A549 (cell line): ENCODE data around the gene PALM3. TPM values are rescaled to one million over a fixed set of nuclear protein-coding genes. Genes with fewer than 3 reads are reported as not detected.
A peak's percentile ranks its signal among the peaks of the same experiment; 100 is the strongest.

ENCODE experiments used
- ATAC-seq, 2 experiments: fragments of 200-7000 bp in 1 of 2; fragments of >200 bp in 1 of 2; cut with Nextera tagmentation in 1 of 2; cut with Tn5 transposase in 1 of 2; 3 replicates each; pipeline versions ENCODE4 v1.8.0 to v1.9.1; 2018 to 2020; ENCODE audit warnings: mild to moderate bottlenecking in 1 of 2, moderate library complexity in 1 of 2
- CTCF ChIA-PET: fragments of 300-600 bp; sonication (Branson Sonifier 250); formaldehyde crosslinking; extraction: SDS; loops from one replicate; lab custom pipeline; 2021; ENCODE audit warnings: antibody characterized with exemption, inconsistent platforms; lab: Yijun Ruan, JAX
- POLR2A ChIA-PET: fragments of 350-600 bp; formaldehyde crosslinking; extraction: SDS; loops from one replicate; lab custom pipeline; 2021; ENCODE audit warnings: antibody characterized with exemption, inconsistent platforms; lab: Yijun Ruan, JAX
- DNase-seq, 2 experiments: peaks; one replicate each; pipeline versions ENCODE4 v3.0.0 to v3.0.0-alpha.2; 2011 to 2016; ENCODE audit warnings: low read depth in 1 of 2, low spot score in 1 of 2
- FAIRE-seq: peaks from 2 replicates; lab custom pipeline; 2011; peaks lifted over from hg19 to GRCh38; lab: Jason Lieb, UNC
- H3K27ac ChIP-seq, 2 experiments: fragments of >200 bp; sonication (Bioruptor Twin); formaldehyde crosslinking; 3 replicates each; pipeline ENCODE4 v1.5.1; 2016 to 2017
- H3K4me1 ChIP-seq: fragments of >200 bp; sonication (Bioruptor Twin); formaldehyde crosslinking; 3 replicates; pipeline ENCODE4 v1.6.1; 2016
- H3K4me2 ChIP-seq: fragments of >200 bp; sonication (Bioruptor Twin); formaldehyde crosslinking; 3 replicates; pipeline ENCODE4 v1.6.1; 2016
- H3K4me3 ChIP-seq: fragments of >200 bp; sonication (Bioruptor Twin); formaldehyde crosslinking; 3 replicates; pipeline ENCODE4 v1.5.1; 2016
- H3K9me3 ChIP-seq: fragments of >200 bp; sonication (Bioruptor Twin); formaldehyde crosslinking; 3 replicates; pipeline ENCODE4 v1.6.1; 2016
- CEBPB ChIP-seq, 2 experiments: fragments of >200 bp in 1 of 2; sonication (Bioruptor Twin) in 1 of 2; formaldehyde crosslinking in 1 of 2; IDR thresholded peaks; 2 replicates each; pipeline ENCODE4 v1.6.1; 2012 to 2016
- E2F6 ChIP-seq: IDR thresholded peaks from 2 replicates; pipeline ENCODE4 v1.6.1; 2012; ENCODE audit warnings: low read depth, borderline replicate concordance
- EHF ChIP-seq: fragments of 250-450 bp; sonication (Bioruptor Pico); IDR thresholded peaks from 2 replicates; pipeline ENCODE4 v1.5.0; 2020; ENCODE audit warnings: mild to moderate bottlenecking
- ELK1 ChIP-seq: fragments of 150-350 bp; IDR thresholded peaks from 2 replicates; pipeline ENCODE4 v1.6.1; 2014; ENCODE audit warnings: low read depth, mild to moderate bottlenecking, low read length
- ESRRA ChIP-seq: fragments of 150-350 bp; IDR thresholded peaks from 2 replicates; pipeline ENCODE4 v1.6.1; 2014; ENCODE audit warnings: mild to moderate bottlenecking, low read length, borderline replicate concordance
- FOSL2 ChIP-seq, 2 experiments: fragments of 450-650 bp in 1 of 2; fragments of >200 bp in 1 of 2; sonication (Bioruptor Twin) in 1 of 2; formaldehyde crosslinking; IDR thresholded peaks; 2 replicates each; pipeline versions ENCODE4 v1.5.0 to v1.6.1; 2016 to 2020; ENCODE audit warnings: mild to moderate bottlenecking in 1 of 2, moderate library complexity in 1 of 2
- HDAC2 ChIP-seq: fragments of 200-600 bp; sonication (generic); IDR thresholded peaks from 2 replicates; pipeline ENCODE4 v1.6.1; 2016
- HES2 ChIP-seq: fragments of >200 bp; sonication (Bioruptor Twin); formaldehyde crosslinking; IDR thresholded peaks from 2 replicates; pipeline ENCODE4 v1.6.1; 2016
- HMGXB4 ChIP-seq: fragments of 250-450 bp; sonication (Bioruptor Pico); IDR thresholded peaks from 2 replicates; pipeline ENCODE4 v1.5.0; 2021; ENCODE audit warnings: mild to moderate bottlenecking, moderate library complexity, borderline replicate concordance
- HOXB13 ChIP-seq: fragments of 250-450 bp; sonication (Bioruptor Pico); IDR thresholded peaks from 2 replicates; pipeline ENCODE4 v1.5.0; 2020; ENCODE audit warnings: low read depth, mild to moderate bottlenecking, moderate library complexity
- KDM1A ChIP-seq: fragments of 200-600 bp; sonication (generic); IDR thresholded peaks from 2 replicates; pipeline ENCODE4 v1.6.1; 2016; ENCODE audit warnings: low read depth, mild to moderate bottlenecking
- NPAS2 ChIP-seq: fragments of 250-450 bp; sonication (Bioruptor Pico); IDR thresholded peaks from 2 replicates; pipeline ENCODE4 v1.8.0; 2022; ENCODE audit warnings: mild to moderate bottlenecking, moderate library complexity, borderline replicate concordance
- NR3C1 ChIP-seq: fragments of >200 bp; sonication (Bioruptor Twin); formaldehyde crosslinking; IDR thresholded peaks from 3 replicates; pipeline ENCODE4 v1.6.1; 2017
- POLR2AphosphoS2 ChIP-seq: conservative IDR thresholded peaks from 2 replicates; pipeline ENCODE4 v1.6.1; 2012; ENCODE audit warnings: low read length, improper control_type of control experiment, inconsistent platforms
- RAD21 ChIP-seq, 2 experiments: fragments of >200 bp in 1 of 2; sonication (Bioruptor Twin) in 1 of 2; formaldehyde crosslinking in 1 of 2; IDR thresholded peaks in 1 of 2; conservative IDR thresholded peaks in 1 of 2; 2 replicates in 1 of 2; 3 replicates in 1 of 2; pipeline ENCODE4 v1.6.1; 2012 to 2018; ENCODE audit warnings: inconsistent platforms in 1 of 2
- RARB ChIP-seq: fragments of 250-450 bp; sonication (Bioruptor Pico); IDR thresholded peaks from 2 replicates; pipeline ENCODE4 v1.8.0; 2021; ENCODE audit warnings: mild to moderate bottlenecking, moderate library complexity
- RFX5 ChIP-seq: fragments of 450-650 bp; IDR thresholded peaks from 2 replicates; pipeline ENCODE4 v1.7.1; 2014; ENCODE audit warnings: antibody characterized with exemption, mild to moderate bottlenecking, moderate library complexity
- TFCP2L1 ChIP-seq: fragments of 250-450 bp; sonication (Bioruptor Pico); IDR thresholded peaks from 2 replicates; pipeline ENCODE4 v1.5.0; 2021; ENCODE audit warnings: mild to moderate bottlenecking
- ZSCAN20 ChIP-seq: fragments of 250-450 bp; sonication (Bioruptor Pico); IDR thresholded peaks from 2 replicates; pipeline ENCODE4 v1.8.0; 2022; ENCODE audit warnings: mild to moderate bottlenecking, moderate library complexity
- WGBS: methylation state at CpG from one replicate; pipeline ENCODE4 v1.1.6; 2017; ENCODE audit errors: missing lambda C conversion rate; 5-methylcytosine and 5-hydroxymethylcytosine counted together
- polyA minus RNA-seq: library from RNA; depleted of rRNA, polyadenylated mRNA; stranded (reverse); fragments of >200 nt; gene quantifications from 2 replicates; pipeline ENCODE4 v1.2.3, GENCODE V29; 2011; rRNA and poly(A)+ RNA removed
- polyA plus RNA-seq, 4 experiments: library from polyadenylated mRNA; depleted of rRNA in 3 of 4; stranded (reverse); fragments of >200 nt; fragmentation: RNase III in 1 of 4; extraction: RNeasy Plus Mini Kit Qiagen cat#74134 plus additional on column Dnase treatment in 1 of 4; gene quantifications; 2 replicates in 3 of 4; 3 replicates in 1 of 4; pipeline ENCODE4 v1.2.3, GENCODE V29; 2011 to 2017

PALM3 gene
- polyA plus RNA-seq (2011; rRNA removed) = 0.73 and 0.96 TPM in 2 replicates
- polyA plus RNA-seq (2012; cell fraction: cytosol; rRNA removed) = 2.3 and 2.6 TPM in 2 replicates
- polyA plus RNA-seq (2012; cell fraction: nucleus; rRNA removed) = 2.0 and 2.4 TPM in 2 replicates
- 7.9 to 12.1 TPM (median 10.2 TPM) in 3 replicates for polyA plus RNA-seq (2017; fragmentation: RNase III; extraction: RNeasy Plus Mini Kit Qiagen cat#74134 plus additional on column Dnase treatment)
- polyA minus RNA-seq = 0.92 TPM in 1 of 2 replicates, not detected in the other

- CTCF ChIA-PET = interaction anchor here (1.7 to 8.8 kb wide), 3 partner anchors 9 to 182 kb away, joined by 3 to 93 read pairs (median 8); partner anchors contain the start of gene MISP3
- TF ChIP-seq ESRRA = no peak
- TF ChIP-seq ZSCAN20 = no peak
- TF ChIP-seq ELK1 = no peak
- no peak for TF ChIP-seq TFCP2L1 (CRISPR knock-in tag)
- no peak for TF ChIP-seq NR3C1
- Histone ChIP-seq H3K4me1 (peaks cover 20% of the 10 kb centered on the region), H3K9me3 (no peaks in the 10 kb centered on the region), H3K4me3 (no peak within 1 kb of the TSS), H3K27ac (peak within 1 kb of the TSS in 1 of 2 experiments; percentile 49; a peak in 2 of 6 replicates), H3K4me2 (peak within 1 kb of the TSS; percentile 21; the same call in 1 of the 3 replicates)
- ATAC-seq (no peak; a peak in 1 of 6 replicates), FAIRE-seq (no peak), DNase-seq (no peak)
- 87% methylated on average over 7 of the region's 19 CpGs for WGBS
- POLR2A ChIA-PET = no interaction called here
These were observed at the start of gene PALM3 for GRCh38 chr19:14061751-14062557. TSS of gene PALM3 (minus strand) at chr19:14062076. CDS start at chr19:14061980, 96 bp downstream.

GRCh38 chr19:14111486-14111885, 49.6 kb upstream of the PALM3 start:
- Histone ChIP-seq H3K9me3 (no peaks in the 10 kb centered on the region), H3K27ac (no peak overlapping the region), H3K4me2 (no peak overlapping the region), H3K4me1 (peaks cover 18% of the 10 kb centered on the region), H3K4me3 (no peak overlapping the region)
- ATAC-seq (no peak), FAIRE-seq (no peak), DNase-seq (no peak)
- TF ChIP-seq RAD21 (conservative IDR thresholded peaks at IDR 0.05 in 1 of 2, IDR thresholded peaks at IDR 0.05 in 1 of 2) = no peak
- TF ChIP-seq HES2 = no peak
- 91% methylated on average over 1 of the region's 1 CpG for WGBS
- CTCF ChIA-PET = interaction anchor here (0.9 kb wide), 1 partner anchor 237 kb away, joined by 3 read pairs; no protein-coding TSS in a partner anchor
- POLR2A ChIA-PET = no interaction called here

GRCh38 chr19:14110650-14111049, 48.8 kb upstream of the PALM3 start:
- POLR2A ChIA-PET = no interaction called here
- no peak for ATAC-seq

More at GRCh38 chr19:14110650-14111049, 48.8 kb upstream of the PALM3 start:
- no peak overlapping the region for H3K4me3 ChIP-seq
- 75% methylated on average over 1 of the region's 2 CpGs for WGBS
- H3K4me2 ChIP-seq = no peak overlapping the region
- TF ChIP-seq CEBPB (IDR thresholded peaks at IDR 0.05) (no peak), NPAS2 (CRISPR knock-in tag) (no peak), KDM1A (no peak), POLR2AphosphoS2 (no peak), RAD21 (conservative IDR thresholded peaks at IDR 0.05 in 1 of 2, IDR thresholded peaks at IDR 0.05 in 1 of 2) (no peak), E2F6 (no peak), FOSL2 (IDR thresholded peaks at IDR 0.05) (no peak), FOSL2 (CRISPR knock-in tag; IDR thresholded peaks at IDR 0.05) (no peak), HDAC2 (no peak), HMGXB4 (CRISPR knock-in tag) (no peak), HOXB13 (CRISPR knock-in tag) (no peak), RFX5 (no peak), EHF (CRISPR knock-in tag) (no peak), RARB (CRISPR knock-in tag) (no peak)
- DNase-seq (no peak), FAIRE-seq (no peak)
- H3K9me3 ChIP-seq = no peaks in the 10 kb centered on the region
- H3K4me1 ChIP-seq = peaks cover 14% of the 10 kb centered on the region
- no peak overlapping the region for H3K27ac ChIP-seq
- CTCF ChIA-PET = interaction anchor here (0.9 to 1.2 kb wide), 2 partner anchors 35 to 237 kb away, joined by 3 read pairs; no protein-coding TSS in a partner anchor
